HEK293 (cell line): ENCODE measurements around the gene CTTN.

Experiments used
- CTCF ChIA-PET: fragments of 350-600 bp; formaldehyde crosslinking; extraction: SDS; loops from one replicate; lab custom pipeline; 2021; ENCODE audit warnings: antibody characterized with exemption; lab: Yijun Ruan, JAX
- POLR2A ChIA-PET: fragments of 300-600 bp; formaldehyde crosslinking; extraction: SDS; loops from one replicate; lab custom pipeline; 2020; ENCODE audit warnings: antibody characterized with exemption, inconsistent platforms; lab: Yijun Ruan, JAX
- H3K27ac ChIP-seq: fragments of 200-500 bp; sonication (Bioruptor generic); 2 replicates; pipeline ENCODE4 v1.5.1; 2014; ENCODE audit warnings: low read depth, low read length, control low read depth, inconsistent platforms; ENCODE audit errors: extremely low read depth
- H3K36me3 ChIP-seq, 2 experiments: fragments of 200-500 bp in 1 of 2; sonication (Bioruptor generic) in 1 of 2; 1 replicate in 1 of 2; 2 replicates in 1 of 2; pipeline ENCODE4 v1.5.1; 2014 to 2017; ENCODE audit warnings: inconsistent platforms in 2 of 2, low read length in 2 of 2; ENCODE audit not compliant: control insufficient read depth in 2 of 2, insufficient read depth in 1 of 2
- H3K4me1 ChIP-seq: fragments of 200-500 bp; sonication (Bioruptor generic); 2 replicates; pipeline ENCODE4 v1.5.1; 2014; ENCODE audit warnings: mild to moderate bottlenecking, low read length, inconsistent platforms; ENCODE audit not compliant: control insufficient read depth, insufficient read depth
- H3K4me3 ChIP-seq: 2 replicates; pipeline ENCODE4 v1.5.1; 2011; ENCODE audit warnings: low read depth, mild to moderate bottlenecking, control low read depth, low read length, moderate library complexity
- H3K9me3 ChIP-seq: fragments of 200-500 bp; sonication (Bioruptor generic); 2 replicates; pipeline ENCODE4 v1.5.1; 2014; ENCODE audit warnings: low read depth, low read length, inconsistent platforms; ENCODE audit not compliant: control insufficient read depth, insufficient read depth
- EGR2 ChIP-seq: fragments of 450-650 bp; formaldehyde crosslinking; IDR thresholded peaks from 2 replicates; pipeline ENCODE4 v1.5.1; 2016; ENCODE audit warnings: low read depth, missing biosample characterization, missing genetic modification characterization
- GLI4 ChIP-seq: fragments of 450-650 bp; formaldehyde crosslinking; IDR thresholded peaks from 2 replicates; pipeline ENCODE4 v1.5.1; 2016; ENCODE audit warnings: missing biosample characterization, missing genetic modification characterization
- GLIS2 ChIP-seq: fragments of 450-650 bp; formaldehyde crosslinking; IDR thresholded peaks from 2 replicates; pipeline ENCODE4 v1.5.1; 2016; ENCODE audit warnings: missing biosample characterization, missing genetic modification characterization
- MYNN ChIP-seq: fragments of 450-650 bp; formaldehyde crosslinking; IDR thresholded peaks from 2 replicates; pipeline ENCODE4 v1.5.1; 2016; ENCODE audit warnings: missing biosample characterization, missing genetic modification characterization, borderline replicate concordance
- TRIM28 ChIP-seq: IDR thresholded peaks from 2 replicates; pipeline ENCODE4 v1.6.1; 2011; ENCODE audit warnings: low read length, control low read depth, borderline replicate concordance
- WT1 ChIP-seq: fragments of 450-650 bp; formaldehyde crosslinking; IDR thresholded peaks from 2 replicates; pipeline ENCODE4 v1.5.1; 2016; ENCODE audit warnings: missing biosample characterization, missing genetic modification characterization
- ZBTB20 ChIP-seq: fragments of 450-650 bp; formaldehyde crosslinking; IDR thresholded peaks from 2 replicates; pipeline ENCODE4 v1.5.1; 2016; ENCODE audit warnings: missing biosample characterization, missing genetic modification characterization
- ZBTB49 ChIP-seq: fragments of 450-650 bp; formaldehyde crosslinking; IDR thresholded peaks from 2 replicates; pipeline ENCODE4 v1.5.1; 2016; ENCODE audit warnings: missing biosample characterization, missing genetic modification characterization, low read depth
- ZFHX2 ChIP-seq: fragments of 450-650 bp; formaldehyde crosslinking; conservative IDR thresholded peaks from 2 replicates; pipeline ENCODE4 v1.5.1; 2016; ENCODE audit warnings: missing biosample characterization, missing genetic modification characterization
- ZFP41 ChIP-seq: fragments of 450-650 bp; formaldehyde crosslinking; IDR thresholded peaks from 2 replicates; pipeline ENCODE4 v1.5.1; 2016; ENCODE audit warnings: missing biosample characterization, missing genetic modification characterization, borderline replicate concordance
- ZNF146 ChIP-seq: fragments of 450-650 bp; formaldehyde crosslinking; IDR thresholded peaks from 2 replicates; pipeline ENCODE4 v1.5.1; 2016; ENCODE audit warnings: missing biosample characterization, missing genetic modification characterization
- ZNF16 ChIP-seq: fragments of 450-650 bp; formaldehyde crosslinking; IDR thresholded peaks from 2 replicates; pipeline ENCODE4 v1.5.1; 2016; ENCODE audit warnings: low read depth, missing biosample characterization, missing genetic modification characterization
- ZNF302 ChIP-seq: fragments of 450-650 bp; formaldehyde crosslinking; IDR thresholded peaks from 2 replicates; pipeline ENCODE4 v1.5.1; 2016; ENCODE audit warnings: missing biosample characterization, missing genetic modification characterization, low read depth
- ZNF311 ChIP-seq: fragments of 450-650 bp; formaldehyde crosslinking; IDR thresholded peaks from 2 replicates; pipeline ENCODE4 v1.5.1; 2017; ENCODE audit warnings: missing biosample characterization, missing genetic modification characterization, borderline replicate concordance
- ZNF354C ChIP-seq: fragments of 450-650 bp; formaldehyde crosslinking; IDR thresholded peaks from 2 replicates; pipeline ENCODE4 v1.5.1; 2016; ENCODE audit warnings: missing biosample characterization, missing genetic modification characterization, low read depth, borderline replicate concordance
- ZNF521 ChIP-seq: fragments of 450-650 bp; formaldehyde crosslinking; IDR thresholded peaks from 2 replicates; pipeline ENCODE4 v1.5.1; 2017; ENCODE audit warnings: missing biosample characterization, mild to moderate bottlenecking, missing genetic modification characterization
- ZNF548 ChIP-seq: fragments of 450-650 bp; formaldehyde crosslinking; IDR thresholded peaks from 2 replicates; pipeline ENCODE4 v1.5.1; 2016; ENCODE audit warnings: missing biosample characterization, missing genetic modification characterization
- ZNF623 ChIP-seq: fragments of 450-650 bp; formaldehyde crosslinking; IDR thresholded peaks from 2 replicates; pipeline ENCODE4 v1.5.1; 2016; ENCODE audit warnings: missing biosample characterization, missing genetic modification characterization
- ZNF624 ChIP-seq: fragments of 450-650 bp; formaldehyde crosslinking; IDR thresholded peaks from 2 replicates; pipeline ENCODE4 v1.5.1; 2017; ENCODE audit warnings: missing biosample characterization, missing genetic modification characterization
- ZNF660 ChIP-seq: fragments of 450-650 bp; IDR thresholded peaks from 2 replicates; pipeline ENCODE4 v1.5.1; 2018; ENCODE audit warnings: missing biosample characterization, mild to moderate bottlenecking, missing genetic modification characterization
- TF ChIP-seq, protein P1 (sequence below): fragments of 450-650 bp; formaldehyde crosslinking; IDR thresholded peaks from 2 replicates; pipeline ENCODE4 v1.5.1; 2016; ENCODE audit warnings: missing biosample characterization, missing genetic modification characterization

Gene CTTN

GRCh38 chr11:70423523-70424505 is 25.5 kb downstream of the CTTN start:
- CTCF ChIA-PET, result interaction anchor here (0.6 to 0.9 kb wide), 3 partner anchors 18 to 25 kb away, joined by 3 to 6 read pairs (median 3); no protein-coding TSS in a partner anchor
- Histone ChIP-seq H3K36me3 (peaks cover 0 to 83% of the 10 kb centered on the region in 2 experiments; a peak in 2 of 3 replicates), H3K27ac (no peak overlapping the region), H3K9me3 (no peaks in the 10 kb centered on the region), H3K4me3 (no peak overlapping the region), H3K4me1 (no peaks in the 10 kb centered on the region)
- POLR2A ChIA-PET, result no interaction called here
- TF ChIP-seq ZFHX2 (peak; percentile 71), ZNF146 (no peak), EGR2 (peak; percentile 93)

GRCh38 chr11:70424765-70425344 is 26.5 kb downstream of the CTTN start:
- H3K27ac ChIP-seq, result no peak overlapping the region
- H3K9me3 ChIP-seq, result no peaks in the 10 kb centered on the region
- CTCF ChIA-PET, result no interaction called here
- TF ChIP-seq ZBTB20, result no peak
- no peak for TF ChIP-seq ZNF302 (tag by site-specific recombination)
- TF ChIP-seq, protein P1, sequence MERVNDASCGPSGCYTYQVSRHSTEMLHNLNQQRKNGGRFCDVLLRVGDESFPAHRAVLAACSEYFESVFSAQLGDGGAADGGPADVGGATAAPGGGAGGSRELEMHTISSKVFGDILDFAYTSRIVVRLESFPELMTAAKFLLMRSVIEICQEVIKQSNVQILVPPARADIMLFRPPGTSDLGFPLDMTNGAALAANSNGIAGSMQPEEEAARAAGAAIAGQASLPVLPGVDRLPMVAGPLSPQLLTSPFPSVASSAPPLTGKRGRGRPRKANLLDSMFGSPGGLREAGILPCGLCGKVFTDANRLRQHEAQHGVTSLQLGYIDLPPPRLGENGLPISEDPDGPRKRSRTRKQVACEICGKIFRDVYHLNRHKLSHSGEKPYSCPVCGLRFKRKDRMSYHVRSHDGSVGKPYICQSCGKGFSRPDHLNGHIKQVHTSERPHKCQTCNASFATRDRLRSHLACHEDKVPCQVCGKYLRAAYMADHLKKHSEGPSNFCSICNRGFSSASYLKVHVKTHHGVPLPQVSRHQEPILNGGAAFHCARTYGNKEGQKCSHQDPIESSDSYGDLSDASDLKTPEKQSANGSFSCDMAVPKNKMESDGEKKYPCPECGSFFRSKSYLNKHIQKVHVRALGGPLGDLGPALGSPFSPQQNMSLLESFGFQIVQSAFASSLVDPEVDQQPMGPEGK (tag by site-specific recombination), result no peak
- no peak for TF ChIP-seq ZFP41
- TF ChIP-seq GLI4 (tag by site-specific recombination), result no peak
- no peak for TF ChIP-seq ZNF623 (tag by site-specific recombination)
- TF ChIP-seq ZNF548 (tag by site-specific recombination), result no peak
- TF ChIP-seq ZNF660 (tag by site-specific recombination), result no peak
- no peak for TF ChIP-seq ZNF521
- no peak for TF ChIP-seq ZNF311 (tag by site-specific recombination)
- no peak for TF ChIP-seq MYNN
- no peak for TF ChIP-seq ZBTB49 (tag by site-specific recombination)
- no peak for TF ChIP-seq GLIS2
- no peak for TF ChIP-seq WT1 (tag by site-specific recombination)
- no peak for TF ChIP-seq ZNF624 (tag by site-specific recombination)
- TF ChIP-seq ZNF354C (tag by site-specific recombination), result no peak
- TF ChIP-seq ZNF16 (tag by site-specific recombination), result no peak
- no peak for TF ChIP-seq TRIM28
- POLR2A ChIA-PET, result no interaction called here
- peaks cover 0 to 87% of the 10 kb centered on the region in 2 experiments; a peak in 2 of 3 replicates for H3K36me3 ChIP-seq
- H3K4me3 ChIP-seq, result no peak overlapping the region
- no peaks in the 10 kb centered on the region for H3K4me1 ChIP-seq
